Measurements from ENCODE around the gene YRDC. TPM values are rescaled to one million over a fixed set of nuclear protein-coding genes. Genes with fewer than 3 reads are reported as not detected.
A peak's percentile ranks its signal among the peaks of the same experiment; 100 is the strongest.

YRDC gene
- total and polyA plus RNA-seq, 9 of the 15 experiments (the other 6 are each of a cell fraction or from before 2014, with no cell fraction given) = 11.1 to 58.5 (median 49.8) TPM

DNA sequence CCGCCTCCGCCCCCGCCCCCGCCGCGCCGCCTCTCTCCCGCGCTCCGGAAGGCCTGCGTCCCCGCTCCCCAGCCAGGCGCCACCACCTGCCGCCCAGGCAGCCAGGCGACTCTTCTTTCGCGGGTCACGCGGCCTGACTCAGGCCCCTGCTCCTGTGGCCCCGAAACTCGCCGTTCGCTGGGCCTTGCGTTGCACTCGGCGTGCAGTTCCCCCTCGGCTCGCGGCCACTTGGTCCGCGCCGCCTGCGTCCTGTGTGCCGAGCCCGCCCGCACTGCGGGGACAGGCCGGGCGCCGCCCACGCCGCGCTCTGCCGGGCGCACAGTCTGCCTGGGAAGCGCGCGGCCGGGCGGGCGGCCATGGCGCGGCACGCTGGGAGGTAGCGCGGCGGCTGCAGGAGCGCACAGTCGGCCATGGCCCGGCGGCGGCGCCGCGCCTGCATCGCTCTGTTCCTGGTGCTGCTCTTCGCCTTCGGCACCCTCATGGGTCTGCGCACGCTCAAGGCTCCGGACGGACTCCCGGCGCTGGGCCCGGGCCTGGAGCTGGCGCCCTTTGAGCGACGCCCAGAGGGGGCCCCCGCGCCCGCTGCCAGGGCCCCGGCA is 14.1 kb downstream of the YRDC start, which contains the start of gene MANEAL (continued):
- TF ChIP-seq PHF8 (IDR thresholded peaks at IDR 0.05; ENCODE audit: borderline replicate concordance, low read length) (peak; percentile 44; the same call in 1 of the 2 replicates), HDAC6 (IDR thresholded peaks at IDR 0.05; ENCODE audit: low read depth, low read length) (0 out of 2 replicates have a peak, but pooled peaks have one; percentile 84), ILK (tag; IDR thresholded peaks at IDR 0.05; ENCODE audit: borderline replicate concordance, low read depth) (no peak), RAD21 (CRISPR knock-in tag; conservative IDR thresholded peaks at IDR 0.05 in 1 of 2, IDR thresholded peaks at IDR 0.05 in 1 of 2) (0 out of 4 replicates have a peak, but pooled peaks of 1 of the 2 experiments have one; percentile 12), YY1 (IDR thresholded peaks at IDR 0.05; ENCODE audit: borderline replicate concordance in 1 of 3, control insufficient read depth in 1 of 3, extremely low read depth in 1 of 3, insufficient read depth in 3 of 3, insufficient read length in 1 of 3, insufficient replicate concordance in 2 of 3, low read depth in 1 of 3, low read length in 2 of 3) (peak in 2 of 3 experiments; percentile 79 to 84), CAMTA2 (CRISPR knock-in tag; conservative IDR thresholded peaks at IDR 0.05) (no peak), NR3C1 (CRISPR knock-in tag; IDR thresholded peaks at IDR 0.05) (peak; percentile 42; the same call in 1 of the 2 replicates)
- TF ChIP-seq, protein P1, sequence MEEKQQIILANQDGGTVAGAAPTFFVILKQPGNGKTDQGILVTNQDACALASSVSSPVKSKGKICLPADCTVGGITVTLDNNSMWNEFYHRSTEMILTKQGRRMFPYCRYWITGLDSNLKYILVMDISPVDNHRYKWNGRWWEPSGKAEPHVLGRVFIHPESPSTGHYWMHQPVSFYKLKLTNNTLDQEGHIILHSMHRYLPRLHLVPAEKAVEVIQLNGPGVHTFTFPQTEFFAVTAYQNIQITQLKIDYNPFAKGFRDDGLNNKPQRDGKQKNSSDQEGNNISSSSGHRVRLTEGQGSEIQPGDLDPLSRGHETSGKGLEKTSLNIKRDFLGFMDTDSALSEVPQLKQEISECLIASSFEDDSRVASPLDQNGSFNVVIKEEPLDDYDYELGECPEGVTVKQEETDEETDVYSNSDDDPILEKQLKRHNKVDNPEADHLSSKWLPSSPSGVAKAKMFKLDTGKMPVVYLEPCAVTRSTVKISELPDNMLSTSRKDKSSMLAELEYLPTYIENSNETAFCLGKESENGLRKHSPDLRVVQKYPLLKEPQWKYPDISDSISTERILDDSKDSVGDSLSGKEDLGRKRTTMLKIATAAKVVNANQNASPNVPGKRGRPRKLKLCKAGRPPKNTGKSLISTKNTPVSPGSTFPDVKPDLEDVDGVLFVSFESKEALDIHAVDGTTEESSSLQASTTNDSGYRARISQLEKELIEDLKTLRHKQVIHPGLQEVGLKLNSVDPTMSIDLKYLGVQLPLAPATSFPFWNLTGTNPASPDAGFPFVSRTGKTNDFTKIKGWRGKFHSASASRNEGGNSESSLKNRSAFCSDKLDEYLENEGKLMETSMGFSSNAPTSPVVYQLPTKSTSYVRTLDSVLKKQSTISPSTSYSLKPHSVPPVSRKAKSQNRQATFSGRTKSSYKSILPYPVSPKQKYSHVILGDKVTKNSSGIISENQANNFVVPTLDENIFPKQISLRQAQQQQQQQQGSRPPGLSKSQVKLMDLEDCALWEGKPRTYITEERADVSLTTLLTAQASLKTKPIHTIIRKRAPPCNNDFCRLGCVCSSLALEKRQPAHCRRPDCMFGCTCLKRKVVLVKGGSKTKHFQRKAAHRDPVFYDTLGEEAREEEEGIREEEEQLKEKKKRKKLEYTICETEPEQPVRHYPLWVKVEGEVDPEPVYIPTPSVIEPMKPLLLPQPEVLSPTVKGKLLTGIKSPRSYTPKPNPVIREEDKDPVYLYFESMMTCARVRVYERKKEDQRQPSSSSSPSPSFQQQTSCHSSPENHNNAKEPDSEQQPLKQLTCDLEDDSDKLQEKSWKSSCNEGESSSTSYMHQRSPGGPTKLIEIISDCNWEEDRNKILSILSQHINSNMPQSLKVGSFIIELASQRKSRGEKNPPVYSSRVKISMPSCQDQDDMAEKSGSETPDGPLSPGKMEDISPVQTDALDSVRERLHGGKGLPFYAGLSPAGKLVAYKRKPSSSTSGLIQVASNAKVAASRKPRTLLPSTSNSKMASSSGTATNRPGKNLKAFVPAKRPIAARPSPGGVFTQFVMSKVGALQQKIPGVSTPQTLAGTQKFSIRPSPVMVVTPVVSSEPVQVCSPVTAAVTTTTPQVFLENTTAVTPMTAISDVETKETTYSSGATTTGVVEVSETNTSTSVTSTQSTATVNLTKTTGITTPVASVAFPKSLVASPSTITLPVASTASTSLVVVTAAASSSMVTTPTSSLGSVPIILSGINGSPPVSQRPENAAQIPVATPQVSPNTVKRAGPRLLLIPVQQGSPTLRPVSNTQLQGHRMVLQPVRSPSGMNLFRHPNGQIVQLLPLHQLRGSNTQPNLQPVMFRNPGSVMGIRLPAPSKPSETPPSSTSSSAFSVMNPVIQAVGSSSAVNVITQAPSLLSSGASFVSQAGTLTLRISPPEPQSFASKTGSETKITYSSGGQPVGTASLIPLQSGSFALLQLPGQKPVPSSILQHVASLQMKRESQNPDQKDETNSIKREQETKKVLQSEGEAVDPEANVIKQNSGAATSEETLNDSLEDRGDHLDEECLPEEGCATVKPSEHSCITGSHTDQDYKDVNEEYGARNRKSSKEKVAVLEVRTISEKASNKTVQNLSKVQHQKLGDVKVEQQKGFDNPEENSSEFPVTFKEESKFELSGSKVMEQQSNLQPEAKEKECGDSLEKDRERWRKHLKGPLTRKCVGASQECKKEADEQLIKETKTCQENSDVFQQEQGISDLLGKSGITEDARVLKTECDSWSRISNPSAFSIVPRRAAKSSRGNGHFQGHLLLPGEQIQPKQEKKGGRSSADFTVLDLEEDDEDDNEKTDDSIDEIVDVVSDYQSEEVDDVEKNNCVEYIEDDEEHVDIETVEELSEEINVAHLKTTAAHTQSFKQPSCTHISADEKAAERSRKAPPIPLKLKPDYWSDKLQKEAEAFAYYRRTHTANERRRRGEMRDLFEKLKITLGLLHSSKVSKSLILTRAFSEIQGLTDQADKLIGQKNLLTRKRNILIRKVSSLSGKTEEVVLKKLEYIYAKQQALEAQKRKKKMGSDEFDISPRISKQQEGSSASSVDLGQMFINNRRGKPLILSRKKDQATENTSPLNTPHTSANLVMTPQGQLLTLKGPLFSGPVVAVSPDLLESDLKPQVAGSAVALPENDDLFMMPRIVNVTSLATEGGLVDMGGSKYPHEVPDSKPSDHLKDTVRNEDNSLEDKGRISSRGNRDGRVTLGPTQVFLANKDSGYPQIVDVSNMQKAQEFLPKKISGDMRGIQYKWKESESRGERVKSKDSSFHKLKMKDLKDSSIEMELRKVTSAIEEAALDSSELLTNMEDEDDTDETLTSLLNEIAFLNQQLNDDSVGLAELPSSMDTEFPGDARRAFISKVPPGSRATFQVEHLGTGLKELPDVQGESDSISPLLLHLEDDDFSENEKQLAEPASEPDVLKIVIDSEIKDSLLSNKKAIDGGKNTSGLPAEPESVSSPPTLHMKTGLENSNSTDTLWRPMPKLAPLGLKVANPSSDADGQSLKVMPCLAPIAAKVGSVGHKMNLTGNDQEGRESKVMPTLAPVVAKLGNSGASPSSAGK (IDR thresholded peaks at IDR 0.05) = peak; percentile 41; the same call in 1 of the 2 replicates
- TF ChIP-seq, protein P2, sequence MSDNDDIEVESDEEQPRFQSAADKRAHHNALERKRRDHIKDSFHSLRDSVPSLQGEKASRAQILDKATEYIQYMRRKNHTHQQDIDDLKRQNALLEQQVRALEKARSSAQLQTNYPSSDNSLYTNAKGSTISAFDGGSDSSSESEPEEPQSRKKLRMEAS (CRISPR knock-in tag; IDR thresholded peaks at IDR 0.05) = peak; percentile 63
- TF ChIP-seq, protein P3, sequence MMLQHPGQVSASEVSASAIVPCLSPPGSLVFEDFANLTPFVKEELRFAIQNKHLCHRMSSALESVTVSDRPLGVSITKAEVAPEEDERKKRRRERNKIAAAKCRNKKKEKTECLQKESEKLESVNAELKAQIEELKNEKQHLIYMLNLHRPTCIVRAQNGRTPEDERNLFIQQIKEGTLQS (IDR thresholded peaks at IDR 0.05) = no peak
- TF ChIP-seq, protein P3 (CRISPR knock-in tag; conservative IDR thresholded peaks at IDR 0.05) = no peak
